ENCODE measurements around the gene SEC24D.

SEC24D gene

GRCh38 chr4:118714682-118715081, 121.2 kb downstream of the SEC24D start:
- DNase-seq (ENCODE audit: low read depth) = no peak

GRCh38 chr4:118712872-118713271, 123.1 kb downstream of the SEC24D start:
- no peak for DNase-seq (ENCODE audit: low read depth)

GRCh38 chr4:118711052-118711451, 124.9 kb downstream of the SEC24D start:
- no peak for DNase-seq (ENCODE audit: low read depth)

GRCh38 chr4:118703118-118703517, 132.8 kb downstream of the SEC24D start:
- DNase-seq (ENCODE audit: low read depth) = no peak

- peak; percentile 81 for DNase-seq (ENCODE audit: low read depth)
Observed at GRCh38 chr4:118684873-118685811, 150.8 kb downstream of the SEC24D start, which contains the start of gene METTL14. METTL14 (plus strand) TSS chr4:118685392; CDS start chr4:118685535, 143 bp downstream.

- DNase-seq (ENCODE audit: low read depth) = no peak
Observed at GRCh38 chr4:118683513-118683912, 152.4 kb downstream of the SEC24D start.

GRCh38 chr4:118682928-118683327, 153.0 kb downstream of the SEC24D start:
- DNase-seq (ENCODE audit: low read depth) = no peak

GRCh38 chr4:118680808-118681207, 155.1 kb downstream of the SEC24D start:
- DNase-seq (ENCODE audit: low read depth) = no peak

- no peak for DNase-seq (ENCODE audit: low read depth)
Observed at GRCh38 chr4:118676128-118676527, 159.8 kb downstream of the SEC24D start.

Measured in HS-5 (cell line).